Kidney capillary endothelial cell (primary cell): ENCODE measurements around the gene FCHSD2.

Experiments used
- DNase-seq: peaks from one replicate; pipeline ENCODE4 v3.0.0-alpha.2; 2018; ENCODE audit warnings: low spot score

Gene FCHSD2

DNA sequence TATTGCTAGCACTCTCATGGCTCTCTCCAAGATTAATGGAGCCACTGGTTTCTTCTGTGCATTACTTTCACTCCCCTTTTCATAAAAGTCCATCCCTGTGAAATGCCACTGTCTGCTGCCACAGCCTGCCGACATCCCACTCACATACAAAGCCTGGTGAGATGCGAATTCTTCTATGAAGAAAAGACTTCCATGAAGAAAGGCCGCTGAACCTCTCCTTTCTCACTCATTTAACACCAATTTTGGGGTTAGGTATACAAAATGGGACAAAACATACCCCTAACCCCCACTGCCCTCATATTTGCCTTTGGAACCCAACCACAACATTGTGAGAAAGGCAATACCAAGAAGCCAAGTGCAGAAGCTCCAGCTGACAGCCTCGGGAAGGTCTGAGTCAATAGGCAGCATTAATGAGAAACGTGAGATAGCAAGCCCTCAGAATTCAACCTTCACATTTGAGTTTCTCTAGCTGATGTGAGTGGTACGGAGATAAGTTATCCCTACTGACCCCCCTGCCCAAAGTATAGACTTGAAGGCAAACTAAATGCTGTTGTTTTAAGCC is 171.5 kb downstream of the FCHSD2 start:
- DNase-seq, result no peak

DNA sequence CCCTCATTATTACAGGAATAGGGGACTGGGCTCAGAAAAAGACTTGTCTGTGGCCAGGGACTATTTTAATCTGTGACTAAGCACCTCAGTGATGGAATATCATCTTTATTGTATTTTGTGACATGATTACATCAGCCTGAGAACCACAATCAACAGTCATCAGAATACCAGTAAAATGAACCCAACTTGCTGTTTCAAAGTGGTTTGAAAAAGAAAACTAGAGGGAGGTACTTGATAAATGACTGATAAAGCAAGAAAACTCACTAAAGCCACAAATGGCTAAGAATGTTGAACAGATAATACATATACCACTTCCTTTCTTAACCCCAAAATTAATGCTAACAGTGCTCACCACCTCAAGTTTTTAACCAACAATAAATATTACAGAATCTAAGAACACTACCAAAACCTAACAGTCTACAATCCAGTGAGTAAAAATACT is 172.2 kb downstream of the FCHSD2 start:
- no peak for DNase-seq

DNA sequence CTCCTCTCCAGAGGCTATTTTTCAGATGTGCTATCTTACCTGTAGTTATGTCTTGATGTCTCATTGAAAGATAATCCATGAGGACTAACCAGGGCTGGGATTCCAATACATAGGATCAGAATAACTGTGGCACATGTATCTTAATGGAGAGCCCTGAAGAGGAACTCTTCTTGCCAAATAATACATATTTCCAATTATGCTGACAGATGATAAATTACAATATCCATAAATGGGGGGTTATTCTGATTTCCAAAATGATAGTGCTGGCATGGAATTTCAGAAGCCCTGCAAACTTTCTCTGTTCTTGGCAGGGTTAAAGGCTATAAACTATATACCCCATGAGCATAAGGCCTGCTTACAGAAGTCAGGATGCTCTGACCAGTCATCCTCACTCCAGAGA is 173.7 kb downstream of the FCHSD2 start:
- no peak for DNase-seq

DNA sequence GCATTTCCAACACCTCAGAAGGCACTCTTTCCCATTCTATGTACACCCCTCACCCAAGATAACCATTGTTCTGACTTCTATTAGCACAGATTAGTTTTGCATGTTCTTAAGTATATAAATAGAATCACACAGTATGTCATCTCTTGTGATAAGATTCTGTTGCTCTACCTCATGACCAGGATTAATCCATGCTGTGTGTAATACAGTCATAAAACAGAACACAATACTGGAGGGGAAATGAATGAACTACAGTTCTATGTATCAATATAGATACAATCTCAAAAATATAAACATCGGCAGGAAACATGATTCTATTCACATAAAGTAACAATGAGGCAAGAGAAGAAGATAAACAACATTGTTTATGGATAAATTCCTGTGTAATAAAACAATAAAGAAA is 176.4 kb downstream of the FCHSD2 start:
- no peak for DNase-seq

DNA sequence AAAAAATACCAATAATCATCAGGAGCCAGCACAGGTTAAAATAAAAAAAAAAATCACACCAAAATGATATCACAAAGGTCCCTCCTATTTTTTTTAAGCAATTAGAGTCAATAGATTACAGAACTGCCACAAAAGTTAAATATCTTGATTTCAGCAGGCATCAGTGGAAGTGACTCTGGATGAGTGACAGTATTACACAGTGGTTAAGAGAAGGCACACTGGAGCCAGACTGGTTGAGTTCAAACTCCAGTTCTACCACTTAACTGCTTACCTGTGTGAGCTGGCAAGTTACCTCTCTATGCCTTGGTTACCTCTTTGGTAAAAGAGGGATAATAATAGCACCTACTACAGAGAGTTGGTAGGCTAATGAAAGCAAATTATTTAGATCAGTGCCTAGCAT is 179.4 kb downstream of the FCHSD2 start:
- no peak for DNase-seq

DNA sequence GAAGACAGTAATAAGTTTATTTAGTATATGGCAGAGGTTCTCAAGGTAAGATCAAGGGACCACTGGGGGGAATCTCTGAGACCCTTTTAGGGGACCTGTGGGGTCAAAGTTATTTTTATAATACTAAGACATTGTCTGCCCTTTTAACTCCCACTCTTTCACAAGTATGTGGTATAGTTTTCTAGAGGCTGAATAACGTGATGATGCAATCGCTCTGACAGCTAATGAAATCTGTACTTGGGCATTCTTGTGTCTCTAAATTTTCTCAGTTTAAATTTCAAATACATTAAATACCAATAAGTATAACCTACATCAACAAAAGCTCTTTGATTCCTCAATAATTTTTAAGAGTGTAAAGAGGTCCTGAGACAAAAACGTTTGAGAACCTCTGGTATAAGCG is 180.0 kb downstream of the FCHSD2 start:
- DNase-seq, result no peak

GRCh38 chr11:72959998-72960731 is 182.0 kb downstream of the FCHSD2 start:
- DNase-seq, result no peak

- DNase-seq, result no peak
Observed at GRCh38 chr11:72958791-72959190, 183.3 kb downstream of the FCHSD2 start.

DNA sequence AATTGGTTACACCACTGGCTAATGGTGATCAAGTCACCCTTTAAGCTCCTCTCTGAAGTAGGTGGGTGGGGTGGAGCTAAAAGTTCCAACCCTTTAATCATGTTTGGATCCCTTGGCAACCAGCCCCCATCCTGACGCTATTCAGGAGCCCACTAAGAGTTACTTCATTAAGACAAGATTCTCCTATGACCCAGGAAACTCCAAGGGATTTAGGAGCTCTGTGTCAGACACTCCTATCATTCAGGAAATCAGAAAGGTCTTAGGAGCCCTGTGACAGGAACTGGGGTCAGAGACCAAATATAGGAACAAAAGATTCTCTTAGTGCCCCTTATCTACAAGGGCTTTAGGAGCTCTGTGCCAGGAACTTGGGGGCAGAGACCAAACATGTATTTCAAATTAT is 186.7 kb downstream of the FCHSD2 start:
- DNase-seq, result no peak

GRCh38 chr11:72954860-72955259 is 187.3 kb downstream of the FCHSD2 start:
- no peak for DNase-seq

- DNase-seq, result no peak
Observed at GRCh38 chr11:72953637-72954036, 188.5 kb downstream of the FCHSD2 start.

DNA sequence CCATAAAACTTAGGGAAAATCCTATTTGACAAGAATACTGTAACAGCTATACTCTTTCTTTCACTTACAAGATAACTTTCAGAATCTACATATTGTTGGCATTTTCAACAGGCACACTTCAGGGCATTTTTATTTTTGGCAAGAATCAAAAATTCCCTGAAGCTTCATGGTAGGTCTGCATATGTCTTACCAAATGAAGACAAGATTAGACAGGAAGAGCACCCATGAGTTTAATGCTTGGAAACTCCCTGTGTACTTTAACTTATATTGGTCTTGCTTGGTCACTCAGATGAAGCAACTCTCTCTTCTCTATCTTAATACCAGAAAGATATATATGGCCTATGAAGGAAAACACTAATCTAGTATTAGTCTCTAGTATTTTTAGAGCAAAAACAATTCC is 190.2 kb downstream of the FCHSD2 start:
- DNase-seq, result no peak

DNA sequence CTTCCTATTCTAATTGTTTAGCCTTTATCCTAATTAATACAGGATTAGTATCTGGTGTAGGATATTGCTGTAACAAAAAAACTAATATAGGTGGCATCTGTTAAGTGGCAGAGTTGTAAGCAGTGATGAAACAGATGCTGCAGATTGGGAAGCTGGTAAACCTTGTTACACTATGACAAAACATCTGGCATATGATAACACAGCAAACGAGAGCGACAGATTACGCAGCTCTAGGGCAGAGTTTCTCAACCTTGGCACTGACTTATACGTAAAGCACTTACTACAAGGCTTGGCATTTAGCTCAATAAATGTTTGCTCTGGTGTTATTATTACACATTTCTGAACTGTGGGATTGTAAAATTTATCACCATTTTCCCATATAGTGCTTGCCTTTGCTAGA is 190.9 kb downstream of the FCHSD2 start:
- DNase-seq, result no peak

DNA sequence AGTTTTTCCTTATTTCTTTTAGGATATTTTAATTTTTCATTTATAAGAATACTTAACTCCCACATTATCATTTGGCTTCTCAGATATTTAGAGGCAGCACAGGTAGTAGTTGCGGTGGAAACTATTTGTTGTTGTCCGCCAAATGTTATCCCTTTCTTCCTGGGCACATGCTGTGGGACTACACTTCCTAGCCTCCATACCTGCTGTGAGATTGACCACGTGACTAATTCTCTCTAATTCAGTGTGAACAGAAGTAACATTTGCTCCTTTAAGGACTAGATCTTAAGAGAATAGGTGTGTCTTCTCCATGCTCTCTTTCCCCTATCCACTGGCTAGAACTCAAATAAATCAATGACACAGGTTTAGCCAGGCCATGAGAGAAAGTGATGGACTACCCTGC is 191.4 kb downstream of the FCHSD2 start:
- DNase-seq, result no peak

- DNase-seq, result no peak
Observed at GRCh38 chr11:72947229-72947628, 194.9 kb downstream of the FCHSD2 start.

GRCh38 chr11:72943664-72944063 is 198.5 kb downstream of the FCHSD2 start:
- no peak for DNase-seq

- DNase-seq, result no peak
Observed at GRCh38 chr11:72940417-72940816, 201.7 kb downstream of the FCHSD2 start.

DNA sequence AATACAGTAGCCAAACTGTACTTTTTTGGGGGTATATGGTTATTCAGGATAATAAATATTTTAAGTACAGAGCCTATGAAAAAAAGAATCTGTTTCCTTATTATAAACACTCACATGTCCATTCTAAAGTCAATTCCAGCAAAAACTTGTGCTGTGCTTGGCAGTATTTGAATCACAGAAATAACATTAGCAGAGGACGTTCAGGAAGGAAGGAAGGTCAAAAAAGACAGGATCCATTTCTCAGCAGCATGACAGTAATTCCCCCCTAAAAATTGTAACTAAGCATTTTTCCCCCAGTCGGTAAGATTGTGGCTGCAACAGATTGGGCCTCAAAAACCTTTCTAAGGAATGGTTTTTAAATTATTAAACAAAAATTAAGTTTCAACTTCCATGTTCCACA is 203.1 kb downstream of the FCHSD2 start:
- no peak for DNase-seq

- no peak for DNase-seq
Observed at GRCh38 chr11:72937439-72937838, 204.7 kb downstream of the FCHSD2 start.

- no peak for DNase-seq
Observed at GRCh38 chr11:72935700-72936099, 206.4 kb downstream of the FCHSD2 start.

DNA sequence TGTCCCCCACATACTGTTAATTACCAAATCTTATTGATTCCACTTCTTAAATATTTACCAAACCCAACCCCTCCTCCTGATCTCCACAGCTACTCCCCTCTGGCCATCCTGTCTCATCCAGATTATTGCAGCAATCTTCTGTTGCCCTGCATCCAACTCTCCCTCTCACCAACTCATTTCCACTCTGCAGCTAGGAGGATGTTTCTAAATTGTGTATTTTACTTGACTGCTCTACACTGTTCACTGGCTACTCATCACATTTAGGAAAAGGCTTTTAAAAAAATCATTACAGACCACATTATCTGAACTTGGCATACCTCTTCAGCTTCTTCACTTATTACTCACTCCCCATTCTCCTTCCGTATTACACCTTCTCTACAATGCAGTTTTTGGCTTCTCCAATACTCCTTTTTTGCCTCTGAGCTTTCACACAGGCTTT is 210.0 kb downstream of the FCHSD2 start:
- DNase-seq, result no peak

DNA sequence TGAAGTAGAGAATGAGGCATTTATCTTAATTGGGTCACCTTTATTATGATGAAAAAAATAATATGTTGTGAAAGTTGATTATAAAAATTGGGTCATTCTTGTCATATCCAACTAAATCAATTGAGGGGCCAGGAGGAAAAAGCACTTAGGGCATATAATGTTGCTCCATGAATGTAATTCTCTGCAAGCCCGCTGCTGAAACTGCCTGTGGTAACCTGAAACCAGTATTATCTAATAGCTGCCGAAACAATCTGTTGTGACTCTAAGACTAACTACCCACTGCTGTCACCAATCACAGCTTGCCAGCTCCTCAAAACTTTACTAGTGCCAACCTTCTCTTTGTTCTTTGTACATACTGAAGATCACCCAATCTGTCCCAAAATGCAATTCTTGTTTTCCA is 212.1 kb downstream of the FCHSD2 start:
- DNase-seq, result no peak

GRCh38 chr11:72929256-72929655 is 212.9 kb downstream of the FCHSD2 start:
- no peak for DNase-seq

- no peak for DNase-seq
Observed at GRCh38 chr11:72927380-72927779, 214.7 kb downstream of the FCHSD2 start.
